C1 segment of cervical spinal cord (tissue), 14 donors: ENCODE results near the gene LHCGR.

Experiments used
- DNase-seq, 14 donors: peaks; one replicate each; lab custom pipeline; 2025; lab: John Stamatoyannopoulos, UW

The LHCGR gene

GRCh38 chr2:48755473-48755872, at the start of gene LHCGR:
Gene LHCGR (minus strand): TSS chr2:48755724. CDS start chr2:48755671, 53 bp downstream.
- peak in 1 of 14 donors; percentile 5 for DNase-seq

DNA sequence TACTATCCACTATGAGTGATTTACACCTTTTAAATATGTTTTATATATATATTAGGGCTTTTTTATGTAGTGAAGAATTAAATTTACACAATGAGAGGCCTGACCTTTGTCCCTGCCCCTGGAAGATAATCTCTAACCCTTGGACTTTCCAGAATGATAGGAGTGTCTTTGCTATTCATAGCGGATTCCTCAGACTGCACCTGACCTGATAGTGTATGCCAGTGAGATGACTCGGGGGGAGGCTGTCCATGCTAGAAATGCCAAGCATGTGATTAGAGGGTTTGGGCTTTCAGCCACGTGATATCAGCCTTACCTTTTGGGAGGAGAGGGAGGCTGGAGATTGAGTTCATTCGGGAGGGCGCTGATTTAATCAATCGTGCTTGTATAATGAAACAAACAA, 44.1 kb upstream of the LHCGR start:
- no peak for DNase-seq

- no peak for DNase-seq
These were observed 39.5 kb upstream of the LHCGR start for GRCh38 chr2:48795065-48795464.

- no peak for DNase-seq
These were observed 38.1 kb upstream of the LHCGR start for GRCh38 chr2:48793671-48794070.

DNA sequence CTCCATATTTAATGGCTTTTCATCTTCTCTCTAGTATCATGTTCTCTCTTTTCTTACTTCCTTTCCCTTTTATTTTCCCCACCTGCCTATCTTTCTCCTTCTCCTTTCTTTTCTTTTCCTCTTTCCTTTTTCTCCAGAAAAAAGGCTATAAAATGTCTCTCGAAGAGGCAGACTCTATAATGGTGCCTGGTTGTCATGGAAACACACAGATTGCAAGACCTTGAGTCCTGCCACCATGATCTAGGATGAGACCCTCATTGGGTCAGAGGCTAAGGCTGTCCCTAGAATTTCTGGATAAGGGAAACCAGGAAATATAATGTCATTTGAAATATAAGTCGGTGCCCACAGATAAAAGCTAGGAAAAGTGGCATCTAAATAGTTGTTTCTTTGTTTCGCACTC, 36.5 kb upstream of the LHCGR start:
- DNase-seq, result no peak

- no peak for DNase-seq
These were observed 35.1 kb upstream of the LHCGR start for GRCh38 chr2:48790407-48791170.

DNA sequence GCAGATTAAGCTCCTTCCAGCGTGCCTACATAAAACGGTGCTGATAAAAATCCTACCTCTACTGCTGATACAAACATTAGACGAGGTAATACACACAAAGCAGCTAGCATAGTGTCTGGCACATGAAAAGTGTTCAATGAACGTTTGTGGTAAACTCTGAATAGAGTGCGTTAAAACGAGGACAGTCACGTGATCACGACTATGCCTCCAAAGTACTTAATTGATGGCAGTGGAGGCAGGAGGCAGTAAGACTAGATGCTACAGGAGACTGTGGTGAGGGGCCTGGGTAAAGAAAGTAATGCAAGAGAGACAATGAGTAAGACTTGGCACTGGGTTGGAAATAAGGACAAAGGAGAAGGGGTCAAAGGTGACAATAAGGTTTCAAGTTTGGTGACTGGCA, 32.1 kb upstream of the LHCGR start:
- no peak for DNase-seq

- DNase-seq, result no peak
These were observed 25.8 kb upstream of the LHCGR start for GRCh38 chr2:48781366-48781765.

- DNase-seq, result no peak
These were observed 23.6 kb upstream of the LHCGR start for GRCh38 chr2:48779019-48779716.

GRCh38 chr2:48774251-48774650, 18.7 kb upstream of the LHCGR start:
- no peak for DNase-seq

GRCh38 chr2:48771241-48772014, 15.9 kb upstream of the LHCGR start:
- no peak for DNase-seq

GRCh38 chr2:48770181-48770580, 14.7 kb upstream of the LHCGR start:
- no peak for DNase-seq

DNA sequence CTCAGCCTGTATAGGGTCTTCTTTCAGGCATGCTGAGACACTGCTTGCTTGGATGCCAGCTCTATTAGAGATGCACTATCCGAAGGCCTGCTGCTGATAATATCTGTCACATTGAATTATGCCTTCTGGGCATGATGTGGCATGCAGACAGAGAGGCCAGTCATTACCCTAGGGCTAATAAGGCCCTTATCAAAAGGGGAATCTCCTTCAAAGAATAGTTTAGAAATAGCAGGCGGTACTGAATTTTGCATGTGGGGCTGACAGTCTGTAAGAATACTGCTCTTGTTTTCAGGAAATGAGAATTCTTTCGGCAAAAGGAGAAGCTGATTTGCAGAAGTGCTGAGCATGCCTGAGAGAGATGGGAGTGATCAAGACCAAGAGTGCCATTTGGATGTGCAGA, 13.1 kb upstream of the LHCGR start:
- peak in 4 of 14 donors; percentile 2 to 31 (median 12) for DNase-seq

DNA sequence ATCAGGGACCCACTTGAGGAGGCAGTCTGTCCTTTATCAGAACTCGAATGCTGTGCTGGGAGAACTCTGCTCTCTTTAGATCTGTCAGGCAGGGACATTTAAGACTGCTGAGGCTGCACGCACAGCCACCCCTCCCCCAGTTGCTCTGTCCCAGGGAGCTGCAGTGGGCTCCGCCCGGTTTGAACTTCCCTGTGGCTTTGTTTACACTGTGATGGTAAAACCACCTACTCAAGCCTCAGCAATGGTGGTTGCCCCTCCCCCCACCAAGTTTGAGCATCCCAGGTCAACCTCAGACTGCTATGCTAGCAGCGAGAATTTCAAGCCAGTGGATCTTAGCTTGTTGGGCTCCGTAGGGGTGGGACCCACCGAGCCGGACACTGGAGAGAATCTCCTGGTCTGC, 11.8 kb upstream of the LHCGR start:
- DNase-seq, result no peak

GRCh38 chr2:48760826-48761225, 5.3 kb upstream of the LHCGR start:
- no peak for DNase-seq

- DNase-seq, result no peak
These were observed 4.2 kb upstream of the LHCGR start for GRCh38 chr2:48759682-48760081.

GRCh38 chr2:48756289-48756688, 765 bp upstream of the LHCGR start:
- no peak for DNase-seq

DNA sequence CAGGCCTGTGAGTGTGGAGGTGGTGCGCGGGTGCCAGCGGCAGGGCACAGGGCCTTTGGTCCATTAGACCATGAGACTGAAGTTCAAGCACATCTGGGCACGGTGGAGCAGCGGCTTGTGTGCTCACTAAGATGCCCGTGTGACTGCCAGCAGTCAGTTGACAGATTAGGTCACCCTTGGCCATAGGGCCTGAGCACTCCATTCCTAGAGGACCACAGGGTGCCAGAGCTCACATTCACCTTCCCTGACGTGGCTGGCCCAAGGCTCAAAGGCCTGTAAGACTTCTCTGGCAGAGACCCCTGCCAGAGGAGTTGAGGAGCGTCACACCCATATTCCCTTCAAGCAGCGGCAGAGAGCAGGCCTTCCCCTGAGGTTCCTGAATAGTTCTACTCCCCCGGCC, 650 bp downstream of the LHCGR start:
- DNase-seq, result no peak

- DNase-seq, result no peak
These were observed 2.3 kb downstream of the LHCGR start for GRCh38 chr2:48753228-48753627.

DNA sequence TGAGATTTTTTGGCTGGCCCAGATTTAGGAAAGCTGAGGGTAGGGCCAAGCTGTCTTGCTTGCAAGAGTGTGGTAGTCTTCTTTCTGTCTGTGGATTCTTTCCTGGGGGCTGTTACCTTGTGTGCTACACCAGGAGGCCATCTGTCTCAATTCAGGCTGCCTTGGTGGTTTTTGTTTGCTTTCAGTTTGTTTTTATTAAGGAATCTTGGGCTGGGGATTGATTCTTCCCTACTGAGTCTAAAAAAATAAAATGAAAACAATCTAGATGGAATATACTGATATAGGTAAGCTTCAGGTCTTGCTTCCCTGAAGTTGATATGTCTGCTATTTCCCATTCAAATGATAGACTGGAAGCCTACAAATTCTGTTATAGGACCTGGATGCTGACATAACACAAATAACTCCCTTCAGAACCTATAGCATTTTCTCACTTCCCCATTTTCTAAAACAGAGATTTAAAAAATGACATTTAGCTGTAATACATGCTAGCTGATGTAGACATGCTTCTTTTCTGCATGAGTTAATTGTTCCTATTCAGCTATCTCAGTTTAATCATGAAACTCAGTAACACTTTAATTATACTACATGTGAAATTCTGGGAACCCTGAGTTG, 5.3 kb downstream of the LHCGR start:
- no peak for DNase-seq

DNA sequence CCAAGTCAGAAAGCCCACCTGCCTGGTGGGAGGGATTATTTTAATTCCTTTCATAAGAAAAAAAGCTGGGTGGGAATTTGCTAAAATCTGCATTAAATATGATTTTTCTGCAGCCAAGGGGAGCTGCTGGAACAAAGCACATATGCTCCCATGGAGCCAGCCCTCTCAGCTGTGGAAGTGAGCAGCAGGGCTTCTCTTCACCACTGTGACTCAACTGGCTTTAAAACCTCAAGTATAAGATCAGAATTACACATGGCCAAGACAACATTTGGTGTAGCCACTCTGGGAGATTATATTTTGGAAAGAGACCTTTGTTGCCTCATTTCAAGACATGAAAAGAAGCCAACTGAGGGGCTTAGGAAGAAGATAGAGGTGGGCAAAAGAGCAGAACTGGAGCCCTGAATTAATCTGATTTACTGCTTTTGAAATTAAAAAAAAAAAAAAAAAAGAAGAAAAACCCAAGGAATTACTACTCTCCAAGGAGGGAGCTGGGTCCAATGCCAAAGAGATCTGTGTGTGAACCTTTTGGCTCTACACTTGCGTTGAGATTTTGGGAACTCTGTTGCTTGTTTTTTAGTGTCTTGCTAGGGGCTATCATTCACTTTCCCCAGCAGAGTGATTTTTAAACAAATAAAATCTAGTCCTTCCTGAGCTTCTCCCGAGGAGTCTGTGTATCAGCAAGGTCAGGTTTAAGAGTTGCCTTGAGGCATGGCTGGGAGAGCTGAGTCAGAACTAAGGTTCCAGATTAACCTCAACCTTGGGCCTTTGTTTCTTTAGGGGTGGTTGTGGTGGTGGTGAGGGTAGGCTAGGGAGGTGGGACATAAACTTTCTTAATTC, 6.0 kb downstream of the LHCGR start:
- DNase-seq, result no peak
